ENCODE measurements around the gene GFOD2.

GRCh38 chr16:67663877-67664222, 55.3 kb downstream of the GFOD2 start:
- TF ChIP-seq, protein P1, sequence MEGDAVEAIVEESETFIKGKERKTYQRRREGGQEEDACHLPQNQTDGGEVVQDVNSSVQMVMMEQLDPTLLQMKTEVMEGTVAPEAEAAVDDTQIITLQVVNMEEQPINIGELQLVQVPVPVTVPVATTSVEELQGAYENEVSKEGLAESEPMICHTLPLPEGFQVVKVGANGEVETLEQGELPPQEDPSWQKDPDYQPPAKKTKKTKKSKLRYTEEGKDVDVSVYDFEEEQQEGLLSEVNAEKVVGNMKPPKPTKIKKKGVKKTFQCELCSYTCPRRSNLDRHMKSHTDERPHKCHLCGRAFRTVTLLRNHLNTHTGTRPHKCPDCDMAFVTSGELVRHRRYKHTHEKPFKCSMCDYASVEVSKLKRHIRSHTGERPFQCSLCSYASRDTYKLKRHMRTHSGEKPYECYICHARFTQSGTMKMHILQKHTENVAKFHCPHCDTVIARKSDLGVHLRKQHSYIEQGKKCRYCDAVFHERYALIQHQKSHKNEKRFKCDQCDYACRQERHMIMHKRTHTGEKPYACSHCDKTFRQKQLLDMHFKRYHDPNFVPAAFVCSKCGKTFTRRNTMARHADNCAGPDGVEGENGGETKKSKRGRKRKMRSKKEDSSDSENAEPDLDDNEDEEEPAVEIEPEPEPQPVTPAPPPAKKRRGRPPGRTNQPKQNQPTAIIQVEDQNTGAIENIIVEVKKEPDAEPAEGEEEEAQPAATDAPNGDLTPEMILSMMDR (IDR thresholded peaks at IDR 0.05 in 4 of 5, conservative IDR thresholded peaks at IDR 0.05 in 1 of 5) = no peak
- no peak for TF ChIP-seq POLR2A (IDR thresholded peaks at IDR 0.05)

Measured in gastrocnemius medialis (tissue), 4 donors.